Ecto neural progenitor cell (in vitro differentiated cells): ENCODE data around the gene PRH2.

Experiments used
- DNase-seq: peaks from one replicate; pipeline ENCODE4 v3.0.0-alpha.2; 2018; ENCODE audit warnings: low spot score

Gene PRH2

GRCh38 chr12:10928746-10929286 lies at the start of gene PRH2:
Gene PRH2, plus strand, starts transcription at chr12:10929236. Its CDS starts 38 bp downstream, at chr12:10929274.
- no peak for DNase-seq

GRCh38 chr12:10884086-10884725 lies 44.8 kb upstream of the PRH2 start, which contains the start of gene PRH1:
Gene PRH1, minus strand, starts transcription at chr12:10884255. Its CDS starts 38 bp downstream, at chr12:10884217.
- DNase-seq: no peak

- no peak for DNase-seq
These were observed 39.8 kb upstream of the PRH2 start for GRCh38 chr12:10889226-10889625.

- DNase-seq: no peak
These were observed 37.1 kb upstream of the PRH2 start for GRCh38 chr12:10891937-10892336.

- no peak for DNase-seq
These were observed 32.2 kb upstream of the PRH2 start for GRCh38 chr12:10896854-10897253.

DNA sequence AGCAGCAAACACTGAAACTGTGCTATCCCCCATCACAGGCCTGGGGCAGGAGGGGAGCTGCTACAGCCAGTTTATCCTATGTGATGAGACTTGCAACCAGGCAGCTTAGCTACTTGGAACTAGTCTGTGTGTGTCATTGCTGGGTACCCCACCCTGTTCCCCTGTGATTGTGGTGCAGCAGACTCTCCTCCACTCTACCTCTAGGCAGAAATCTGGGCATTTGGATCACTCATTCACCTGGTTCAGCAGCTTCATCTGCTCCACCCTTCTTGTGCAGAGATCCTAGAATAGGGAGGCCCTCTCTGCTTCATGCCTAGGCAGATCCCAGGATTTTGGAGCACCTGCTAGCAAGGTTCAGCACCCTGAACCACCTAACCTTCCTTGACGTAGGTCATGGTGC lies 28.5 kb upstream of the PRH2 start:
- no peak for DNase-seq

DNA sequence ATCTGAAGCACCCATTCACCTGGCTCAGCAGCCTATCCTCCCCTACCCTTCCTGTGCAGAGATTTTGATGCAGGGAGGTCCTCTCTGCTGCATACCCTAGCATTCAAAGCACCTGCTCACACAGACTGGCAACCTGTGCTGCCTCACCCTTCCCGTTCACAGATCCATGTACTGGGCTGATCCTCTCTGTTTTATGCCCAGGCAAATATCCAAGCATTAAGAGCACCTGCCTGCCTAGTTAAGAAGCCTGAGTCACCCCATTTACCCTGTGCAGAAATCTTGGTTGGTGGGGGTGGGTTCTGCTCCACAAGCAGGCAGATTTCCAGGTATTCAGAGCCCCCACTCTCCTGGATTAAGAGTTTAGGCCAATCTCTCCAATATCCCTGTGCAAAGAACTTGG lies 28.1 kb upstream of the PRH2 start:
- no peak for DNase-seq

GRCh38 chr12:10901427-10901826 lies 27.6 kb upstream of the PRH2 start:
- DNase-seq: no peak

GRCh38 chr12:10904686-10905085 lies 24.4 kb upstream of the PRH2 start:
- DNase-seq: no peak

- no peak for DNase-seq
These were observed 19.6 kb upstream of the PRH2 start, which contains the start of gene TAS2R13 for GRCh38 chr12:10909462-10909861. Gene TAS2R13, minus strand, starts transcription at chr12:10909562. Its CDS starts 264 bp downstream, at chr12:10909298.

- DNase-seq: no peak
These were observed 18.7 kb upstream of the PRH2 start for GRCh38 chr12:10910380-10910779.

DNA sequence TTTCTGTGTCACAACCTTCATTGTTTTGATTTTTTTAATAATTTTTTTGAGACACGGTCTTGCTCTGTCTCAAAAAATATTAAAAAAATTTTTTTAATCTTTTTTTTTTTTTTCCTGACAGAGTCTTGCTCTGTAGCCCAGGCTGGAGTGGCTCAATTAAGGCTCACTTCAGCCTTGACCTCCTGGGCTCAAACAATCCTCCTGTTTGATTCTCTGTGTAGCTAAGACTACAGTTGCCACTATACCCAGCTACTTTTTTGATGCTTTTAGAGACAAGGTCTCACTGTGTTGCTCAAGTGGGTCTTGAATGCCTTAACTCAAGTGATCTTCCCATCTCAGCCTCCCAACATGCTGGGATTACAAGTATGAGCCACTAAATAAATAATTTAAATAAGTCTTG lies 9.2 kb upstream of the PRH2 start:
- no peak for DNase-seq

DNA sequence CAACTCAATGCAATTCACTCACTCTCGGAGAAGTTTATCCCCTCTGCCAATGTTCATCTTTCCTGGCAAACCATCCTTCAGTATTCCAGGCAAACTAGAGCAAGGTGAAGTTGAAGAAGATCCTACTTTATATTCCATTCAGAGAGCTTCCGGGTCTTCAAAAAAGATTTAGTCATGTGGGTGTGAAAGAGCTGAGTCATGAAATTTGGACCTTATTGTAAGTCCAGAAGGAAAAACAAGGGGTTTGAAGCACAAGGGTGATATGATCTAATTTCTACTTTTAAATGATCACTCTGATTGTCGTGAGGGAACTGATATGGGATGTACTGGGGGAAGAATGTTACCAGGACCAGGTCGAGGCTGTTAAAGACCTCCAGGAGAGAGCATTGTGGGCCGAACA lies 2.8 kb upstream of the PRH2 start:
- DNase-seq: no peak

DNA sequence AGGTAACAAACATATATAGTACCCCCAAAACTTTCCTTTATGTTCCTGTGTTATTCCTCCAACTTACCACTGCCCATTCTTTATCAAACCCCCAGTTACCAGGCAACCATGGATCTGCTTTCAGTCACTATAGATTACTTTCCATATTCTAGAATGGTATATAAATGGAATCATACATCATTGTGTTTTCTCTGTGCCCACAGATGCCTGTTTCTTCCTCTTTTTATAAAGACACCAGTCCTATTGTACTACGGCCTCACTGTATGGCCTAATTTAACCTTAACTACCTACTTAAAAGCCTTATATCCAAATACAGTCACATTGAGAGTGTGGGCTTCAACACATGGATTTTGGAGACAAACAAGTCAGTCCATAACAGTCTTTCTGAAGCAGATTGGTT lies 7.5 kb downstream of the PRH2 start:
- DNase-seq: no peak

DNA sequence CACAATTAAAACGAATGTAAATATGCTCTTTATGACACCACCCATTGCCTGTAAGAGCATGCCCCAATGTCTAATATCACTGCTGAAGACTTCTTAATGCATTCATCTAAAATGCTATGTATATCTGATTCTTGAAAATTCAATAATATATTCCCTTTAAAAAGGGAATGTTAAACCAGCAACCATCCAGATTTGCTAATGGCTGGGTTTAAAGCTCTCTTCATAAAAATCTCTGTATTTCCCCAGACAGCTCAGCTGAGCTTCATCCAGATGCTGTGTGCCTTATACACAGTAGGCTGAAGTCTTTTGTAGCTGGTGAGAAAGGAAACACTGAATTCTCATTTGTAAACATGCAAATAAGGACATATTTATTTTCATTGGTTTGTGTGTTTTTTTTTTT lies 10.1 kb downstream of the PRH2 start, which contains the start of gene TAS2R14:
Gene TAS2R14 (minus strand): TSS at position 101 of the 400 bp plus-strand sequence. CDS start 56 bp downstream, at position 45.
- DNase-seq: no peak

DNA sequence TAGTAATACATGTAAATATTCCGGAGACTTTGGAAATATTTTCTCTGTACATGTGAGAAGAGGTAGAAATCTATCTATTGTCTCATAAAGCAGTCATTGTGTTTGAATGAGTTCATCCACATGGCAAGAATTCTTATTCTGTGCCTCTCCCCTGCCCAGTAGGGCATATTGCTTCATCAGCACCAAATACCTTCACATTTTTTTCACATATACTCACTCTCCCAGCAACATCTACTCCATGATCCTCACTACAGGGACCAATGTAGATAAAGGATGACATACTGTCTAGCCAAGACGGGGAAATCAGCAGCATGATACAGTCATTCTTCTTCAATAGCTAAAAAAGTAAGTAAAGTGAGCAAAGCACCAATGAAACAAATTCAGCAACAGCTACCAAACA lies 11.4 kb downstream of the PRH2 start:
- no peak for DNase-seq

- DNase-seq: no peak
These were observed 12.3 kb downstream of the PRH2 start for GRCh38 chr12:10941369-10941768.

DNA sequence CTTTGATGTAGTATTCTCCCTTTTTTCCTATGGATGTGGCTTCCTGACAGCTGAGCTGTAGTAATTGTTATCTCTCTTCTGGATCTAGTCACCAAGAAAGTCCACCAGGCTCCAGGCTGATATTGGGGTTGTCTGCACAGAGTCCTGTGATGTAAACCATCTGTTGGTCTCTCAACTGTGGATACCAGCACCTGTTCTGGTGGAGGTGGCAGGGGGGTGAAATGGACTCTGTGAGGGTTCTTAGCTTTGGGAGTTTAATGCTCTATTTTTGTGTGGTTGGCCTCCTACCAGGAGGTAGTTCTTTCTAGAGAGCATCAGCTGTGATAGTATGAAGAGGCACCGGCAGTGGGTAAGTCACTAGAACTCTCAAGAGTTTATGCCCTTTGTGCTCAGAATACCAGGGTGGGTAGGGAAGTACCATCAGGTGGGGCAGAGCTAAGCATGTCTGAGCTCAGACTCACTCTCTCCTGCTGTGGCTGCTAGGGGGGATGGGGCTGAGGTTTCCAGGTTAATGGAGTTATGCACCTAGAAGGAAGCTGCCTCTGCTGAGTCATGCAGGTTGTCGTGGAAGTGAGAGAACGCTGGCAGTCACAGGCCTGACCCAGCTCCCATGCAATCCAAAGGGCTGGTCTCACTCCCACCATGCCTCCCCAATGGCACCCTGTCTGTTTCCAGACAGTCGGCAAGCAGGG lies 13.0 kb downstream of the PRH2 start:
- no peak for DNase-seq

- DNase-seq: no peak
These were observed 14.1 kb downstream of the PRH2 start for GRCh38 chr12:10943167-10943566.

GRCh38 chr12:10952645-10953044 lies 23.6 kb downstream of the PRH2 start:
- DNase-seq: no peak

GRCh38 chr12:10956085-10956484 lies 27.0 kb downstream of the PRH2 start:
- DNase-seq: no peak

DNA sequence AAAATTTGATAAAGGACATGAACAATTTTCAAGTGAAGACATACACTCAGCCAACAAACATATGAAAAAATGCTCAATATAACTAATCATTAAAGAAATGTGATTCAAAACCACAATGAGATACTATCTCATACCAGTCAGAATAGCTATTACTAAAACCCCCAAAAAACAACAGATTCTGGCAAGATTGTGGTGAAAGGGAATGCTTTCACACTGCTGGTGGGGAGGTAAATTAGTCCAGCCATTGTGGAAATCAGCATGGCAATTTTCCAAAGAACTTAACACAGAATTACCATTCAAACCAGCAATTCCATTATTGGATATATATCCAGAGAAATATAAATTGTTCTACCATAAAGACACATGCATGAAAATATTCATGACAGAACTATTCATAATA lies 28.7 kb downstream of the PRH2 start:
- no peak for DNase-seq

DNA sequence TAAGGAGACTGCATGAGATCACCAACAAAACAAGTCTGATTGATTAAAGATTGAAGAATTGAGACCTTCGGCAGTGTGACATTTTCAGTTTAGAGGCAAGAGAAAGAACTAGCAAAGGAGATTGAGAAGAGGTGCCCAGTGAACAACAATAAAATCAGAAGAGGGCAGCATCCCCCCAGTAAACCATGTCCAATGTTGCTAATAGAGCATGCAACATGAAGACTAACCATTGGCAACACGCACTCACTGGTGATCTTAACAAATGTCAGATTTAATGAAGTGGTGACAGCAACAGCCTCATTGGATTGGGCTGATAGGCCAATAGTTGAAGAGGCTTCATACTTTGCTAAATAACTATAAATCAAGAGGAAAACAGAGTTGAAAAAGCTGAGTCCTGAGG lies 30.8 kb downstream of the PRH2 start:
- DNase-seq: no peak
